NCI-H2107 treated with DMSO at 0.1 percent for 48 hours (cell line): ENCODE measurements around the gene PACRGL.

Experiments
- DNase-seq: peaks from one replicate; lab custom pipeline; 2025; ENCODE audit not compliant: unreplicated experiment; lab: John Stamatoyannopoulos, UW

The PACRGL gene

DNA sequence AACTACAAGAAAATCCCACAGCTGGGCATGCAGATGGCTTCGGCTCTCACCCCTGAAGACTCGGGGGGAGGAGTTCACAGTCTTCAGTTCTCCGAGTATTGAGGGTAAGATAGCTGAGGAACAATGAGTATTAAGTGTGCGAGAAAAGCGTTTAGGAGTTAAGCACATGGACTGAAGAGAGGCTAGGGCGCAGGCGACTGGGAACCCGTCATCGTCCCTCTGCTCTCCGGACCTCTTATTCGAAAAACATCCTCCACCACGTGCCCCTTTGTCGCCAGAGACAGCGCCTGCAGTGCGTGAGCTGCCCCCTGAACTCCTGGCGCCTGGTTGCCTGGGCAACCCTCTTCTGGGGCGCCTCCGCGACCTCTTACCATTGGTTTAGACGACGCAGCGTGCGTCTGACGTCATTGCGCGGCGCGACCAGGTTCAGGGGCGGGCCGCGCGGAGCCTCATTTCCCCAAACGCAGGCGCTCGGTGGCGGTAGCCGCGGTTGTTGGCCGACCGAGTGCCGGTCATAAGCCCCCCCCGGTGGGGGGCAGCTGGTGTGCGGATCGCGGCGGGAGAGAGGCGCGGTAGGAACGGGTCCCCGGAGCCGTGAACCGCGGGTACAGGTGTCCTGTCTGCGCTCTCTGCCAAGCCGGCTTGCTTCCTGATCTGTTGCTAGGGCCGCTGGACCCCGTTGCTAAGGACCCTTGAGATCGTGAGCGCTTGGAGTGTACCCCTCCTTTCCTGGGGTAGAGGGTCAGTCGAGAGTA lies at the start of gene PACRGL:
Gene PACRGL (plus strand): TSS at position 452 of the 755 bp plus-strand sequence. CDS start 4,024 bp downstream, outside the sequence.
- DNase-seq, result peak; percentile 53

DNA sequence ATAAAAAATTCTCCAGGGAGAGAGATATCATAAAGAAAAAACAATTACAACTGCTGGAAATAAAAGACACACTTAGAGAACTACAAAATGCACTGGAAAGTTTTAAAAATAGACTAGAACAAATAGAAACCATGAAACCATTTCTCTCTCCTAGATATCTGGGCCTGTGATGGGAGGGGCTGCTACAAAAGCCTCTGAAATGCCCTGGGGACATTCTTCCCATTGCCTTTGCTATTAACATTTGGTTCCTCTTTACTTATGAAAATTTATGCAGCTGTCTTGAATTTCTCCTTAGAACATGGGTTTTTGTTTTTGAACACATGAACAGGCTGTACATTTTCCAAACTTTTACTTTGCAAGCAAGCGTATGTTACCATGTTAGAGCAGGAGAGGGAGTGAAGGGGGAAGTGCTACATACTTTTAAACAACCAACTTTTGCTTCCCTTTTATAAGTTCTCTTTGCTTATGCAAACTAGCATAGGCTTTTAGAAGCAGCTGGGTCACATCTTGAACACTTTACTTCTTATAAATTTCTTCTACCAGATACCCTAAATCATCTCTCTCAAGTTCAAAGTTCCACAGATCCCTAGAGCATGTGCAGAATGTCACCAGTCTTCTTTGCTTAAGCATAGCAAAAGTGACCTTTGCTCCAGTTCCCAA lies 47.9 kb upstream of the PACRGL start:
- DNase-seq, result no peak

DNA sequence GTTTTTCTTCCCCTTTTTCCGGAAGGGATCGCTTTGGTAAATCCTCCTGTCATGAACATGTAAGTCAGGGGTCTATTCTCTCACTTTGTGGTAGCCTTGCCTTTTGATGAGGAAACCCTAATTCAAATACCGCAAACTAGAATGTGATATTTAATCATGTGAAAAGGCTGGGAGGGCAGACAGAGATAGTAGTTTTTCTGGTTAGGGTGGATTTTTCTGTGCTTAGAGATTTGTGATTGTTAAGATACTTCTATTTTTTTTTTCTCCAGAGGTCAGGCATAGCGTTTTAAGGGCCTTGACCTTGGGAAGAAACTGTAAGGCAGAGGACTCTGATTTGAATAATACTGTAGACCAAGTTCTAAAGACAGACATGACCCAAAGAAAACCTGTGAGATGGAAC lies 41.8 kb upstream of the PACRGL start:
- DNase-seq, result no peak

DNA sequence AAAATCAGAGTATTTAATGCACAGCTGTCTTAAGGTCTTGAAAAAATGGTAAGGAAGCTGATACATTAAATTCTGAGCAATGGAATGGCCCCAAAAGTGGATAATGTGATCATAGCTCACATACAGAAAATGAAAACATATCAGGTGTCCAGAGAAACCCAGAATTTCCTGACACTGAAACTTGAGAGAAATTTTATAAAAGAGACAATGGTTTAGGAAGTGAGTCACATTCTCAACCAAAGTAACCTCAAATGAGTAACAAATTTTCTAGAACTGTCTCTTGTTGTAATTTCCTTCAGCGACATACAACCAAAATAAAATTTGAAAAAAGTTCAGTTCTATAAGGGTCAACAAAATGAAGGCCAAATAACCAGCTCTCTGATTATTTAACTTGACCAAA lies 37.4 kb upstream of the PACRGL start:
- DNase-seq, result no peak

DNA sequence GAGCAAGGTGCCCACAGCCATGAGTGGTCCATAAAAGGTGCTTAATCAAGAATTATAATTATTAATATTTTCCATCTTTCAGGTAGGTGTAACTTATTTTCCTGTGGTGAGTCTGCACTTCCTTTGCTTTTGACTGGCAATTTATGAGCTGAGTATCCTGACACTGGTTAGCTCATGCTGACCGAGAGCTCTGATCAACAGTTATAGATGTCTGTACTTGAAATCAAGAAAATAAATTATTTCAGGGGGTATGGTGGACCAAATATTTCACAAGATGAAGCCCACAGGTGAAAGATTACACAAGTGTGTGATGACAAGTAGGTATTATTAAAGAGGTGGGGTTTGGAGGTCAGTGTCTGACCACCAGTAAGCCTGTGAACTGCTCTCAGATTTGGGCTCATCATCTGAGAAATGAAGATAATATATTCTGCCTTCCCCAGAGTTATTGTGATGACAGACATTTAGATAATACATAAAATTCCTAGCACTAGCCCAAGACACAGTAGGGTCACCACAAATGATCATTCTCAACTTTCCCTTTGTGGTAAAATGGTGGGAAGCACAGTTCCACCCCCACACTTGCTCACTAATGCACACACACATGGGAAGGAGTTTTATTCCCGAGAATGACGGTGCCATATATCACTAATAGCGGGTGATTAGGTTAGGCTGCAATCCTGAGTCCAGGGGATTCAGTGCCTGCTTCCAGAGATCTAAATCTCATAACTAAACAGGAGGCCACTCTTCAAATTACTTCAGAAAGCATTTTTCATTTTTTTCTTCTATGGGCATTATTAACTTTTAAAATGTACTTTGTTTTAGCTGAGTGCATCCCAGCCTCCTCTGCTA lies 34.0 kb upstream of the PACRGL start:
- DNase-seq, result no peak

DNA sequence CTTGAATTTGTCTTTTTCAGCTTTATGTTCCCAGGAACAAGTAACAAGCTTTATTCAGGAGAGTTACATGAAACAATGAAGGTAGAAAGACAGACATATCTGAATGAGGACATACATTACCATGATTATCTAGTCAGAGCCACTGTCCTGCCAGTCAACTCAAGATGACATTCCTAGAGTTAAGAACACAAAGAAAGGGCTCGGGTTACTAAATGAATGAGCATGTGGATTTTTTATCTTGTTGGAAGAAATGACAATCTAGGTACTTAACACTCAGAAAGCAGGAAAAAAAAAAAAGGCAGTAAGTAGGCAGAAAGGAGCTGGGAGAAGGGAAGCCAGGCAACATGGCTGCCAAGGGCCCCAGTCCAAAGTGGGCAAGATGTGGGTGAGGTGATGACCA lies 28.0 kb upstream of the PACRGL start:
- DNase-seq, result no peak

DNA sequence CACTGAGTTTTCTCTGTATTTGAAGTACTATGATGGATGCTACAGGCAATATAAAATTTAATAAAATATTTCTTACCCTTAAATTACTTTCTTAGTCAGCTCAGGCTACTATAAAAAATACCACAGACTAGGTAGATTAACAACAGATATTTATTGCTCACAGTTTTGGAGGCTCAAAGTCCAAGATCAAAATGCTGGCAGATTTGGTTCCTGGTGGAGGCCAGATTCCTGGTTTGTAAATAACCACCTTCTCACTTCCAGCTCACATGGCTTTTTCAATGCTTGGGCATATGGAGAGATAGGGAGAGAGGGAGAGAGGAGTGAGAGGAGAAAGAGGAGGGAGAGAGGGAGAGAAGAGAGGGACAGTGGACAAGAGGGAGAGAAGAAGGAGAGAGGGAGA lies 24.5 kb upstream of the PACRGL start:
- no peak for DNase-seq

DNA sequence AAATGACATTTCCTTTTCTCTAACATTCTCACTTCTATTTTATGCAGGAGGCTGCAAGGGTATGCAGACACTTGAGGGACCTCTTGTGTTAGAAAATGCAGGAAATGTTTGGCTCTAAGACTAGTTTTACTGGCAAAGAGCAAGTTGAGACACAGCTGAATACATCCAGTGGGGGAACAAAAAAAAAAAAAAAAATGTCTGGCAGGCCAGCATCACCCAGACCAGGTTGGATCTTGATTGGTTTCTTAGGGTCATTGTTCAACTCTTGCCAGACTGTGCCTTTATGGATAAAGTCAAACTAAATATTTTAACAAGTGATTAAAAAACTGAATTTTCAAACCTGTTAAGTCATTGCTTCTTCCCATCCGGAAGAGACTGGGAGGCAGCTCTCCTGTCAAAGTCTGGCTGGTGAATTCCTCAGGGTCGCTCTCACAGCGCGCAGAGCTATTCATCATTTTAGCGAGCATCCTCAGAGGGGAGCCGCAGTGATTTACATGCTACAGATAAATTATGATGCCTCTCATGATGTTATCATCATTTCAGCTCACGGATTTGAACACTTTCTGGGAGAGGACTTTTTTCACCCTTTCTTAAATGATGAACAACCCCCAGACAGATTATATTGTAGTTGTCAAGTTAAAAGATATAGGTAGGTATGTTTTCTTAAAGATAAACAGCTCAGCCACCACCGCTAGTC lies 23.6 kb upstream of the PACRGL start:
- no peak for DNase-seq

DNA sequence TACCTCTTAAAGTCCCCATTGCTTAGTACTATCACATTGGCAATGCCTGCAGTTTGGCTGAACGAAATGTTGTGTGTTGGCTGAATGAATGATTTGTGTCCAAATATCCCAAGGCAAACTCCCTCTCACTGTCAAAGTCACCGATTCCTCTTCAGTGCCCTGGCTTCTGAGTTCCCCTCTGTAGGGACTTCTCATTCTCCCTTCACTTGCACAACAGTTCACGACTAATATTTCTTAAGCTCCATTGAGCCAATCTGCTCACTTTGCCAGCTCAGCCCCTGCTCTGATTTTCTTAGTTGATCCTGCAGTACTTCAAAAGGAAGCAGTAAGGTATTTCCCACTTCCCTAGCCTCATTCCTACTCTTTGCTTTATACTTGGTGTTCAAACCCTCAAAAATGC lies 21.9 kb upstream of the PACRGL start:
- no peak for DNase-seq

DNA sequence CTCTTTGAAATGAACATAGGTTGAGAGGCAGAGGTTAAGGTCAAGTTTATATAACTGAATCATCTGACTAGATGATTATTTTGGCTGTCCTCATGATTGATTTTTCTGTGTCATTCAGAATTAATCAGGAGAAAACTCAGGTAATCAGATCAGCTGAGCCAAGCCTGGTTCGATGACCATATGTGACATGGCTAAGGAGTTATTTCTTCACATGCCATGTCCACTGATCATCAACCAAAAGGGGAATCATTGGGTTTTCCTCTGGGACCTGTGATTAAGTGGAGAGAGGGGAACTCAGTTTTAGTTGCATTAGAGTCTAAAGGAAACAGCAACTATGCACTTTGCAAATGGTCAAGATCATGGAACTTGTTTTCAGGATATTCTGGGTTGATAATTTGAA lies 20.3 kb upstream of the PACRGL start:
- no peak for DNase-seq

DNA sequence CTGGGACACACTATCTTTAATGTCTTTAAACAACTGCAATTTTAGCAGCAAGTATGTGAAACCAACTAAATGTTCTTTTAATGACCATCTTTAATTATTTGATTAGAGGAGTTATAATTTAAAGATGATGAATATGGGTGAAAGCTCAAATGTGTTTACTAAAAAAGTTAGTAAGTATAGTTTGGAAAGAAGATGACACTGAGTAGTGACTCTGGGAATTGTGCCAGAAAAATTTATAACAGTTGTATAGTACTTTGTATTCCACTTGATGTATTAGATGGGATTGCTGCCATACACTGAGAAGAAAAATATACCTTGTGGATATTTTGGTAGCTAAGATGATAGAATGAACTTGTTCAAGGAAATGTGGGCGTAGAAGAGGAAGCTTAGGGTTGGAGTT lies 19.5 kb upstream of the PACRGL start:
- no peak for DNase-seq

DNA sequence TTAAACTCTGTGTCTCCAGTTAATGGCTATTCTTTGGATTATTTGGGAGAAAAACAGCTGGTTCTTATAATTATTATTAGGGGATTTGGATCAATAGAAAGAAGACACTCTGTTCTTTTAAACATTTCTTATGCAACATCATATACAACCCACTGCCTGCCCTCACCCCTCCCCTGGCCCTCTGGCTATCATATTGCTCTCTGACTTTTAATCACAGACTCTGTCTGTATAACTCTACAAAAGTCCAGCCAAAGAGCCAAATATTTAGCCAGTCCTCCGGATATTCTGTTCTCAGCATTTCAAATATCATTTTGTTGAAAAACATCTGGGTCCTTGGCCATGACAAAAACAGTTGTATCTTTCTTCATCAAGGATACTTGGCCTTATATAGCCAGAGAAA lies 19.0 kb upstream of the PACRGL start:
- no peak for DNase-seq

DNA sequence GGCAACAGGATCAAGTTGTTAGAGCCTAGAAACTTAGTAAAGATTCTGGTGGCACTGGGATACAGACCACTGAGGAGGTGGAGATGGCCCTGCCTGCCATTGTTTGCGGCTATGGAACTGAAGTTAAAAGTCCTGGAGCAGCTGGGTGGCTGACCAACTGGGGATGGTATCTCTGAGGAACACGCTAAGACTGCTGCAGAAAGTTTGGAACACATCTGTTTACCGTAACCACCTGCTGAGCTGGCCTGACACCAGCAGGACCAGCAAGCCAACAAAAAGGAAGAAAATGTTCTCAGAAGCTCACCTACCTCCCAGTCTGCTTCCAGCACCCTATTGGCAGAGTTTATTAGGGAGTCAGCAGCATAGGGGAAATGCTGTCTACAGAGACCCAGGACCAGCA lies 17.4 kb upstream of the PACRGL start:
- DNase-seq, result no peak

DNA sequence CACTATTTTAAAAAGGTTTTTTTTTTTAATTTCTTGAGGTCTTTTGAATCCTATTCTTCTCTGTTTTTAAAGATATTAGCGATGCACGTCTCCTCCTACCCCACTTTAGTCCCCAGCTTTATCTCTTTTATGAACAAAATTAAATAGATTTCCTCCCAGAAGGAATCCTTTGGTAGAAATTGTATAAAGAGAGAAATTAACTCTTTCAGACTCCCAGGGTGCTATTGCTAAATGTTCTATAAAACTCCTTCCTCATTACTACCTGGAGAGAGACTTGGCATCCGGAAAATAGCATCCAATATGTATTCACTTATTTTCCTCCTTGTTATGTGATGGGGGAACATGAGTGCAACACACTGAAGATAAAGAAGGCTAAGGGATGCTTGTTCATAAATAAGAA lies 16.5 kb upstream of the PACRGL start:
- no peak for DNase-seq

DNA sequence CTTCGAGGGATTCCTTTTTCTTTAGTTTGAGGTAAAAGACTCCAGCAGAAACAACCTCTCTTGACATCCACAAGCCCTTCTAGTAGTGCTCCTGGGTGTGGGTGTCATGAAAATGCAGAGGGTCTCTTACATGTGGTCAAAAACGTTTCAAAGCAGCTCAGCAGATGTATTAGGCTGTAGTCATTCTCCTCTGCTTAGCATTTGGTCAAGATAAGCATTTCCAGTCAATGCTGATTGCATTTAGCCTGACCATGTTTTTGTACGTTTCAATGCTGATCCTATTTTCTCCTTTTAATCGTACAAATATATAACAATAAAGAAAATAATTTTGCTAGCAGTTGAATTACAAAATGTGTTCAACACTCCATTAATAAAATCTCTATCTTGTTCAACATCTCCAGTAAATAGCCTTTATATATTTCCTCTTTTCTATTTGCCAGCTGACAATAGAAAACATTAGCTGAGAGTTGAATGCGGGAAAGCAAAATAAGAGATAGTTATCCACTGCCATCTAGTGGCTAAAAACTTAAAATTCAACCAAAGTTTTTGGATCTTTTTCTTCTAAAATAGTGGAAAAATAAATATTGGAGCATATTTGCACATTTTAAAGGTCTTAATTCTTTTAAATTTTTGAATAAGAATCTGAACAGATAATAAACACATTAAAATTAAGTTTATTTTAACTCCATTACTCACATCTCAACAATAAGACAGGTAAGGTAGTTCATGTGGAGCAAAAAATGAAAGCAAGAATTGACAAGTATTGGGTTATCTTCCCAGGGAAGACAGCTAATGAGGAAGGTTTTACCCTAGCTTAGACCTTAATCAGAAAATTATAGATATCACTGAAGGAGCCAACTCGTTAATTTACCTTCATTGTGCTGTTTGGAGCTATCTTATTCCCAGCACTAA lies 15.2 kb upstream of the PACRGL start:
- DNase-seq, result peak; percentile 1

DNA sequence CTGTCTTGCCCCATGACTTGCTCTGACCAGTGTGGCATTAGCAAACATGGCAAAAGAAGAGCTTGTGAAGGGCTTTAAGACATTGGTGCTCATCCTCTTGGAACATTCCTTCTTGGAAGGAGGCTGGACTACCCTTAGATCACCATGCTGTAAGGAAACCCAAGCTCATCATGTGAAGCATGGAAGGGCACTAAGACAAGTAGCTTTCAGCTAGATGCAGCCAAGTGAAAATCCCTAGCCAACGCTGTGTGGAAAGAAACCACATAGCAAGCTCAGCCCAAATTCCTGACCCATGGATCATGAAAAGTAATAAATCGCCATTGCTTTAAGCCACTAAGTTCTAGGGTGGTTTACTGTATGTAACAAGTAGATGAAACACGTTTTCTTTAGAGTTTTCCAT lies 12.4 kb upstream of the PACRGL start:
- DNase-seq, result no peak

DNA sequence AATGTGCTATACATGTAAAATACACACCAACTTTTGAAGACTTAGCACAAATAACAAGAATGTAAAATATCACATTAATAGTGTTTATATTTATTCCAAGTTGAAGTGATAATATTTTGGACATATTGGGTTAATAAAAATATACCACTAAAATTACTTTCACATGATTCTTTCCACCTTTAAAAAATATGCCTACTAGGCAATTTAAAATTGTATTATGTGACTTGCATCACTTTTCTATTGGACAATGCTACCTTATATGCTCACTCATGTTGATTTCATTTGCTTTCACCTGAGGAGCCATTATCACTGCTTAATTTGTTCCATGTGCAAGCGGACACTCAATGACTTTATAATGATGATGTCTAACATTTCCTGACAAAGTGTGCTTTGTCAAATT lies 3.4 kb upstream of the PACRGL start:
- DNase-seq, result no peak

DNA sequence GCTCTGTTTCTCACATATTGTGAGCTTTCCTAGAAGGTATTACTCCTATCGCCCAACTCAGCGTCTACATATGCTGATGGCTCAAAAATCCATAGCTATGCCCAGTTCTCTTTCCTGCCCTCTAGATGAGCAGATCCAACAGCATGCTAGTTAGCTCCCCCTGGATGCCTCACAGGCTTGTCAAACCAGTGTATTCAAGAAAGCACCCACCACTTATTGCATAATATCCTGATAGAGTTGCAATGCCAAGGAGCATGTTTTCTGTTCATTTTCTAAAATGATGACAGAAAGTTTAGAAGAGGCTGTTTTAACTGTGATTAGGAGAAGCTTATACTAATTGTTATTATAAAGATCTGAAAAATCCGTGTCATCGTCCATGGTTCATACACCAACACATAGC lies 1.9 kb upstream of the PACRGL start:
- no peak for DNase-seq

DNA sequence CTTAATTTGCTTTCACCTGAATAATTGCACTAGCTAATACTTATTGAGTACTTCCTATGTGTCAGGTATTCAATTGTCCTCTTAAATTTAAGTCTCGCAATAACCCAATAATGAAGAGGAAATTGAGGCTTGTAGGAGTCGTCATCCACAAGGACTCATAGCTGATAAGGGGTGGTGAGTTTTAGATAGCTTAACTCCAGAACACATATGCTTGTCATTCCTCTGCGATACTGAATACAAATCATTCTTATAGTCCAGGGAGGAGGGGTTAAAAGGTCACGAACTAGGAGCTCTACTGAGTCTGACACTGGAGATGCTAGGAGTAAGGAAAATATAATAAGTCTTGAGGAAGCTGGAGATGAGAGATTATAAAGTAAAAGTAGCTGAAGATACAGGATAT lies 1.4 kb upstream of the PACRGL start:
- no peak for DNase-seq

DNA sequence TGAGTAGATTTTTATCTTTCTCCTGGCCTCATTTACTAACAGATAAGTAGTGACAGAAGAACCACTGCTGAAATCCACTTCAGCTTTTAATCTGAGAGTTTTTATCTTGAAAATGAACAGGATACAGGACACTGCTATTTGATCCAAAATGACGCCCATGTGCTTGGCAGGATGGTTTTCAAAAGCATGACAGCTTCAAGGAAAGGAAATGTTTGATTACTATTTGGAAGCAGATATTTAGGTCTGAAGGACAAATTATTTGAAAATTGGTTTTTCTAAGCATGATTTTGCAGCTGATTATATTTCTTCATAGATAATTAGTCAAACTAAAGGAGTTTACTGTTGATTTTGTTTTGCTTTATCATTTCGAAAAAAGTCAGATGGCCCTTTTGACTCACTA lies 11.1 kb downstream of the PACRGL start:
- DNase-seq, result no peak
